Inflammatory macrophage treated with lipopolysaccharide for 4 hours (primary cell): ENCODE data around the gene PAQR4.
A peak's percentile ranks its signal among the peaks of the same experiment; 100 is the strongest.

Source experiments
- DNase-seq: peaks from one replicate; pipeline ENCODE4 v3.0.0-alpha.2; 2020

PAQR4 gene

GRCh38 chr16:2981177-2981898, 12.2 kb downstream of the PAQR4 start:
- DNase-seq: no peak

DNA sequence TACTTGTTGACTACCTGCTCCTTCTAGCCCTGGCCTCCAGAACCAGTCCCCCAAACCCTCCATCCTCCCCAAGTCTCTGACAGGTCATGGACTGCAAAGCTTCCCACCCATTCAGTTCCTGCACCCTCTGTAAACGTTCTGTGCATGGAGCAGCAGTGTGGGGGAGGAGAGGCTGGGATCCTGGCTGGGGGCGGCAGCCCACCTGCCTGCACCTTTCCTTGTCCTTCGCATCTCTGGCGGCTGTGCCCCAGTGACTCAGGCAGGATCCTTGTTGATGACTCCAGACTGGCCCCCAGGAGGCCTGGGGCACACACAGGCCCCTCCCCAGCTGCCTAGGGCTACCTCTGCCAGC, 12.7 kb downstream of the PAQR4 start:
- DNase-seq: no peak

GRCh38 chr16:2982402-2982801, 13.3 kb downstream of the PAQR4 start:
- no peak for DNase-seq

- DNase-seq: peak; percentile 76
Measured at GRCh38 chr16:2983706-2984136, 14.6 kb downstream of the PAQR4 start.

DNA sequence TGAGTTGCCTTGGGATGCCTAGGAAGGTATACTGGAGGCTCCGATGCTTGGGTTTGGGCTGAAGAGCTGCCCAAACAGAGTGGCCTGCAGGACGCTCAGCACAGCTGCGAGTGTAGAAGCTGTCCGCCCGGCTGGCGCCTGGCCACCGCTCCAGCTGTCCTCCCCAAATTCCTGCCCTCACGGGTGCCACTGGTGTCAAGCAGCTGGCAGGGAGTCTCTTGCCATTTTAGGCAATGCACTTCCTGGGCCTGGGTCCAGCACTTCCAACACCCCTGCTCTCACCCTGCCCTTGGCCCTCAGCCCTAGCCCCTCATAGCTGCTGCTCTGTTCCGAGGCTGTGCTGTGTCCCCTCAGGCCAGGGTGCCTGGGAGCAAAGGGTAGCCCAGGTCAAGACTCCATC, 16.3 kb downstream of the PAQR4 start:
- no peak for DNase-seq

GRCh38 chr16:2985893-2986355, 16.8 kb downstream of the PAQR4 start:
- no peak for DNase-seq

- DNase-seq: no peak
Measured at GRCh38 chr16:2986623-2987188, 17.6 kb downstream of the PAQR4 start.

DNA sequence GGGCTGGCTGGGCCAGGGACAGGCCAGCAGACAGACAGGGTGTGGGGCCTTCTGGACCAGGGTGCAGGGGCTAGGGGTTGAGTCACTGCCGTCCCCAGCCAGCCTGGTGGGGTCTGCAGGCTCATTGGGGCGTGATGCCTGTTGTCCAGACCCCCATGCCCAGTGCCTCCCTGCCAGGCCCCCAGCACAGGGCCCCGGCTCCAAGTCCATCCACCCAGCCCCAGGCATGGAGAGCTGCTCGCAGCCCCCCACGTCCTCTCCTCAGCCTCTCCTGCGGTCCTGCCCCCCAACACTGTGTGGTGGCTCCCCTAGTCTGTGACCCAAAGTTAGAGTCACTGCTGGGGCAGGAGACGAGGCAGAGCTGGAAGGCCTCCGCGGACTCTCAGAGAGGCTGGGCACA, 18.1 kb downstream of the PAQR4 start:
- DNase-seq: no peak

- no peak for DNase-seq
Measured at GRCh38 chr16:2987833-2988232, 18.7 kb downstream of the PAQR4 start.

DNA sequence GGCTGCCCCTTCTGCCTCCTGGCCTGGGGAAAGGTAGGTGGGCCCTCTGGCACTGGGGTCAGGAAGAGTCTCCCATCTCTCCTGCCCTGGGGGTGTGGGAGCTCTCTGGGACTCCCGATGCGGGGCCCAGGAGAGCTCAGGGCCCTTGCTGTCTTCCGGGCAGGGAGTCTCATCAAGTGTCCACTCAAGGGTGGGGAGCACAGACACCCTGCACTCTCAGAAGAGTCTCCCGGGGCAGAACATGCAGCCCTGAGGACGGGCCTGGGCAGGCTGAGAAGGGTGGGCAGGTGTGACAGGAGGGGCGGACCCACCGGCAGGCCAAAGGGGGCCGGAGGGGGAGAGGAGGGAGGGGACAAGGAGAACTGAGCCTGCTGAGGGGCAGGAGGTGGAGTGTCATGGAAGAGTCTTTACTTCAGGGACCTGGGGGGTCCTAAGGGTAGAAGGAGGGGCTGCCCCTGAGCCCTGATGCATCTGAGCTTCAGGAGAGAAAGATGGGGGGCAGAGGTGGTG, 19.5 kb downstream of the PAQR4 start:
- DNase-seq: no peak

GRCh38 chr16:2990891-2991290, 21.7 kb downstream of the PAQR4 start:
- DNase-seq: no peak

GRCh38 chr16:2991566-2992261, 22.6 kb downstream of the PAQR4 start:
- no peak for DNase-seq

DNA sequence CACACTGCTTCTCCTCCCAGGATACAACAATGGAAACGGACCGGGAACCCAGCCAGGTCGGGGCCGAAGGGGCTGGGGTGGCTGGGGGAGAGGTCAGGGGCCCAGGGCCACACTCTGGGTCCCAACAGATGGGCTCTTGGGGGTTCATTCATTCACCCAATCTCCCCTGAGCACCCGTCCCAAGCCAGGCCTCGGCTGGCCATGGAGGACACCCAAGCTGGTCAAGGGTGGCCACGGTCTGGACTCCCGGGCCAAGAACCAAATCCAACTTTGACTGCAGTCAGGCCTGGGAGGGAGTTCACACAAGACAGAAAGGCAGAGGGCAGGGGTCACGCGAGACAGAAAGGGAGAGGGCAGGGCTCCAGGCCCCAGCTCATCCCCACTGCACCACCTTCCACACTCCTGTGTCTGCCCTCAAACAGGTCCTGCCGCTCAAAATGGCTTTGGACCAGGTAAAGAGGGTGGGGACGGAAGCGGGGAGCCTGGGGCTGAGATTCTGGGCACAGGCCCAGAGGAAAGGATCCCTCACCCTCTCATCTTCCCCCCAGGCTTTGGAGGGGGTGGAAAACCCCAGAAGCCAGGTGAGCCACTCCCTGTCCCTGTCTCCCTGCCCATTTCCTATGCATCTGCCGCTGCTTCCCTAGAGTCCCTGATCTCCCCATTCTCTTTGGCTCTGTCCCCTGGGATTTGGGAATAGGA, 23.4 kb downstream of the PAQR4 start:
- no peak for DNase-seq

DNA sequence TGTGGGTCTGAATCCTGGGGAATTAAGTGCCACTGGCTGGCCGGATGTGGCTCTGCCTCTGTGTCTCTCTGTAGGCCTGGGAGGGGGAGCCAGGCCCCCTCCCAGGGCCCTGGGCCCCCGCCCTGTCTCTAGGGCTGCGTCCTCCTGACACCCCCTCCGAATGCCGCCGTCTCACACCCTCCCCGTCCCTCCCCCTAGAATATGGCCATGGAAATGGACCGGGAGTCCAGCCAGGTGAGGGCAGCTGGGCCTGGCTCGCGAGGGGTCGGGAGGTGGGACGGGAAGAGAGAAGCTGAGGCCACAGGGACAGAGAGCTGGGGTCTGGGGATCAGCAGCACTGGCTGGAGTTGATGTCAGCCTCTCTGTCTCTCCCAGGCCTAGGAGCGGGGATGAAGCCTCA, 27.1 kb downstream of the PAQR4 start:
- no peak for DNase-seq

DNA sequence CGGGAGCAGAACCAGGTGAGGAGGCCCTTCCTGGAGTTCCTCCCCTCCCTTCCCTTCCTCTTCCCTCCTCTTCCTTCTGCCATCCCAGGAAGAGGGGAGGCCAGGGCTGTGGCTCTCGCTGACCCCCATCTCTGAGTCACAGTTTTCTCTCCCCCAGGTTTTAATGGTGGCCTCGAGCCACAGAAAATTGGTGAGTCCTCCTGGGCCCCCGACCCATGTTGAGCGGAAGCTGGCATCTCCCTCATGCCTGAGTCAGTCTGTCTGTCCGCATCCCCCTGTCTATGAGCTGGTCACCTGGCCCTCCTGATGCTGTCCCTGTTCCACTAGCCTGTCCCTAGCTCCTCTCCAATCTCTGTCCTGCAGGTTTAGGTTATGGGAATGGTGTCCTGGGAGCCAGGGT, 30.8 kb downstream of the PAQR4 start:
- DNase-seq: no peak

- no peak for DNase-seq
Measured at GRCh38 chr16:3000540-3000939, 31.4 kb downstream of the PAQR4 start.

DNA sequence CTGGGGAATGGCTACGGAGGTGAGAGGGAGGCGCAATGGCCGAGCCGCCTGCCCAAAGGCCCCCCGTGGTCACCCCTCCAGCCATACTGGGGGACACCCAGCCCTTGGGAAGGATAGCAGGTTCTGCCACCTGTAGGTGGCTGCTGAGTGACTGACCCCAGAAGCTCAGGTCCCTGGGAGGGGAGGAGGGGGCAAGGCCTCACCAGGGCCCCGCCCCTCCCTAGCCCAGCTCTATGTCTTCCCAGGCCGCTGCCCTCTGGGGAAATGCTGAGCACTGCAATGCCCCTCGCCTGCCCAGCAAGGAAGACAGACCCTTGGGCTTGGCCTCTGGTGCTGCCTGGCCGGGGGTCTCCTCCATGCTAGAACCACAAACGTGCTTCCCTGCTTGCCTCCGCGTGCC, 32.2 kb downstream of the PAQR4 start:
- no peak for DNase-seq

DNA sequence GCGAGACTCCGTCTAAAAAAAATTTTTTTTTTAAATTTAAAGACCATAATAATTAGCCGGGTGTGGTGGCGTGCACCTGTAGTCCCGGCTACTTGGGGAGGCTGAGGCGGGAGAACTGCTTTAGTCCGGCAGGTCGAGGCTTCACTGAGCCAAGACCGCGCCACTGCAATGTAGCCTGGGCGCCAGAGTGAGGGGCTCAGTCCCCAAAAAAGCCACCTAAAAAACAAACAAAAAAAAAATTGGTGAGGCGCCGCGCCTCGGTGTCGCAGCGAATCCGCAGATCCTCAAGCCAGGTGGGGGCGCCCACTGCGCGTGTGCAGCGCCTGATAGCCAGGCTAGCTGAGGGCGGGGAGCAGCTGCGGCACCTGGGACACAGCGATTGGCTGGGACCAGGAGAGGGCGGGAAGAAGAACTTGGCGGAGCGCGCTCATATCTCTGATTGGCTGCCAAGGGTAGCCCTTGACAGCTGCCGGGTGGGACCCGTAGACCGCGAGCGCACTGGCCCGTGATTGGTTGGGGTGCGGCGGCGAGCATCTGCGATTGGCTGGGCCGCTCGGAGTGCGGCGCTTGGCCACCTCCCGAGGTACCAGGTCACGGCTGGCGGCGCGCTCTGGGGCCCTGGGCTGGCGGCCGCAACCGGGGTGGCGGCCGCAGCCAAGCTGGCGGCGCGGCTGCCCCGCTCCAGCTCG, 34.6 kb downstream of the PAQR4 start:
- peak; percentile 99 for DNase-seq

GRCh38 chr16:3004319-3004718, 35.2 kb downstream of the PAQR4 start:
- peak; percentile 9 for DNase-seq

GRCh38 chr16:3004781-3005284, 35.7 kb downstream of the PAQR4 start:
- DNase-seq: peak; percentile 6

DNA sequence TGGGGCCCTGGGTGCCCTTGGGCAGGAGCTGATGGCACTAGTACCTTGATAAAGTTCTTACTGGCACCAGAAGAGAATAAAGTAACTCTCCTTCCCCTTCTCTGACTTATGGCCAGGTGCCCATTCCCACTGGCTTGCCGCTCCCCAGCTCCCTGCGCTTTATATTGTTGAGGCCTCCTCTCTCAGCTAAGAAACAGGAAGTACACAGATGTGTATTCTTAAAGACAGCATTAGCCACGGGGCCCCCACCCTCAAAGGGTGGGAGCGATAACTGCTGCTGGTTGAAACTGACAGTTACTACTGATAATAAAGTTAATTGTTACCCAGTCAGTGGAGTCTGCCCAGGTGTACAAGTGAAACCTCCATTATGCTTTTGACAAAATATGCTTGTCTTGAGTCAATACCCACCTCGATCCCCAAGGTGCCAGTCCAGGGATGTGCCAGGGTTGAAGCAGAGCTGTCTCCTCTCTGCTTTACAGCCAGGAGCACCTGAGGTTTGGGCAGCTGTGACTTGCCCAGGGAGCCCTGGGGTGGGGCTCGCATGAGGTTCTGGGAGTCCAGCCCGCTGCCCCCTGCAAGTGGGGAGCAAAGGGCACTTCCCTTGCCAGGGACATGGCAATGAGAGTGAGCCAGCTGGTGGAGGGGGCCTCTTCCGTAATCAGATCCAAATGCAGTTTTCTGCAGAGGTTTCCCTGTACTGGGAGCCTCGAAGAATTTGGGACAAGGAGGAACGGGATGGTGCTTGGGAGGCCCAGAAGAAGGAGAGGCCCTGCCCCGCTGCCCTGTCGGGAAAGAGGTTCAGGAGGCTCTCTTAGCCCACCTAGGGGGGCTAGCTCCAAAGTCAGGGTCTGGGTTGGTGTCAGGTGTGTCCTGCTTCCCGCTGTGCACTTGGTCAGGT, 38.2 kb downstream of the PAQR4 start:
- no peak for DNase-seq
